PC-9 (cell line): Measurements from ENCODE around the gene SRGAP1.

Experiments
- CTCF ChIP-seq: fragments of 200-600 bp; sonication (generic); conservative IDR thresholded peaks from 2 replicates; pipeline ENCODE4 v1.6.1; 2017; ENCODE audit warnings: mixed run types, antibody characterized with exemption, mild to moderate bottlenecking, moderate library complexity
- EZH2 ChIP-seq: fragments of 200-600 bp; sonication (generic); IDR thresholded peaks from 2 replicates; pipeline ENCODE4 v1.8.0; 2017; ENCODE audit warnings: antibody characterized with exemption, low read depth

- TF ChIP-seq CTCF: no peak
- no peak for TF ChIP-seq EZH2
Observed at GRCh38 chr12:64004641-64005040, 160.1 kb downstream of the SRGAP1 start.
